ENCODE results near the gene DHX30. TPM values are rescaled to one million over a fixed set of nuclear protein-coding genes. Genes with fewer than 3 reads are reported as not detected.

The DHX30 gene
- total RNA-seq, 1 donor from 2014 or later: 62.0 TPM

DNA sequence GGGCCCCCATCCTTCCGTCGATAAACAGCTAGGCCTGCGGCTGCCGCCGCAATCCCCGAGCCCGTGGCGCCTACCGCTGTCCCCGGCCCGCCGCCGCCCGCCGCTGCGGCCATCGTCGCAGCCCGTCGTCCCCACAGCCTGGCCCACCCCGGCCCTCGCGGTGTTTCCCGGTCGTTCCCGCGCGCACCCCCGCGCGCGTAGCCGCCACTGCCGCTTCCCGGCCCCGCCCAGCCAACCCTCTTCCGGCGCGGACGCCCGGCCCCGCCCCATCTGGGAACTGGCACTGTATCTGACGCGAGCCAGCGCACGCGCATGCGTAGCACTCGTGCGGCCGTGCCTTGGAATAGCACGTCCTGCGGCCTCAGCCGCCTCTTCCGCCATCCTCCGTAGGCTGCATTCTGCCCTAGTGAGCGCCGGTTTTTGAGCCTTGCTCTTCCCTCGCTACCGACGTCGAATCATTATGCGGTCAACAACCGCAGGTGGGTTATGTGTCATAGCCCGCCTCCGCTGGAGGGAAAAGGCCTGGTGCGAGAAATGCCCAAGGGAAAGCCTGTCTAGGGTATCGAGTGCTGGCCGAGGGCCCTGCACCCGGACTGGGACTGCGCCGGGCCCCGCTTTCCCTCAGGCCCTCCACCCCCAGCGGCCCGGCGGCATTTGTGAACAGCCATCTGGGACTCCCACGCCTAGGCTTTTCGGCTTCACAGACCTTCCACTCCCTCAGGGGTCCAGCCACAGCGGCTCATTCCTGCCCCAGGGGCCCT lies 21.1 kb upstream of the DHX30 start, which contains the start of gene SMARCC1:
Gene SMARCC1 (minus strand): TSS at position 209 of the 761 bp plus-strand sequence. CDS start 96 bp downstream, at position 113.
- H3K27me3 ChIP-seq: no peaks in the 10 kb centered on the region
- peaks cover 29% of the 10 kb centered on the region for H3K4me1 ChIP-seq
- intact Hi-C loops (cut with DNase I): no loop called here
- peak; percentile 99 for DNase-seq
- H3K9me3 ChIP-seq: no peaks in the 10 kb centered on the region
- H3K4me3 ChIP-seq: peak within 1 kb of the TSS; percentile 82
- TF ChIP-seq, protein P1, sequence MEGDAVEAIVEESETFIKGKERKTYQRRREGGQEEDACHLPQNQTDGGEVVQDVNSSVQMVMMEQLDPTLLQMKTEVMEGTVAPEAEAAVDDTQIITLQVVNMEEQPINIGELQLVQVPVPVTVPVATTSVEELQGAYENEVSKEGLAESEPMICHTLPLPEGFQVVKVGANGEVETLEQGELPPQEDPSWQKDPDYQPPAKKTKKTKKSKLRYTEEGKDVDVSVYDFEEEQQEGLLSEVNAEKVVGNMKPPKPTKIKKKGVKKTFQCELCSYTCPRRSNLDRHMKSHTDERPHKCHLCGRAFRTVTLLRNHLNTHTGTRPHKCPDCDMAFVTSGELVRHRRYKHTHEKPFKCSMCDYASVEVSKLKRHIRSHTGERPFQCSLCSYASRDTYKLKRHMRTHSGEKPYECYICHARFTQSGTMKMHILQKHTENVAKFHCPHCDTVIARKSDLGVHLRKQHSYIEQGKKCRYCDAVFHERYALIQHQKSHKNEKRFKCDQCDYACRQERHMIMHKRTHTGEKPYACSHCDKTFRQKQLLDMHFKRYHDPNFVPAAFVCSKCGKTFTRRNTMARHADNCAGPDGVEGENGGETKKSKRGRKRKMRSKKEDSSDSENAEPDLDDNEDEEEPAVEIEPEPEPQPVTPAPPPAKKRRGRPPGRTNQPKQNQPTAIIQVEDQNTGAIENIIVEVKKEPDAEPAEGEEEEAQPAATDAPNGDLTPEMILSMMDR (IDR thresholded peaks at IDR 0.05): peak; percentile 13
- peak within 1 kb of the TSS; percentile 99 for H3K27ac ChIP-seq
- peak; percentile 98 for ATAC-seq
- no peaks in the 10 kb centered on the region for H3K36me3 ChIP-seq

DNA sequence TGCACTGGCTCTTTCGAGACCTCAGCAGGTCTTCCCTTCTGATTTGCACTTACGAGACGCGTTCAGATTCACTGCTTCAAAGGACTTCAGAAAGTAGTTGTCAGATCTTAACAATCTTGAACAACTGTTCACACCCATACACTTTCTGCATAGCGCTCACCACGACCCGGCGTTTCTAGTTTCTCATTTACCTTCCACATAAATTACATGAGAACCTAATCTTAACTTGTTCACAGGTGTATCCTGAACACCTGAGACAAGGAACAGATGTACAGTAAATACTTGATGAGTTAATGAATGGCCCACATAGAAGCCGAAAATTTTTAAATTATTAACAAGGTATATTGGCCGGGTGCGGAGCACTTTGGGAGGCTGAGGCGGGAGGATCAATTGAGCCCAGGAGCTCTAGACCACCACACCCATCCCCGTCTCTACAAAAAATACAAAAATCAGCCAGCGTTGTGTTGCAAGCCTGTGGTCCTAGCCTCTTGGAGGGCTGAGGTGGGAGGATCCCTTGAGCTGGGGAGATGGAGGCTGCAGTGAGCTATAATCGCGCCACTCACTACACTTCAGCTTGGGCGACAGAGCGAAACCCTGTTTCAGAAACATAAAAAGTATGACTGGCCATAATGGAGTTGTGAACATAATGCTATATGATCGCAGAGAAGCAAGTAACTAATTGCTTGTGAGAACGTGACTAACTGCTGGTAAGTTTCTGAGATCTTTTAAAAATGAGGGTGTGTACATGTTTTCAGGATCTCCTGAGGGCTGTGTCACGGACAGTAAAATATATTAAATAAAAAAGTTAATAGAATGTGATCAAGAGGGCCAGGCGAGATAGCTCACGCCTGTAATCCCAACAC lies 20.3 kb upstream of the DHX30 start:
- DNase-seq (no peak), ATAC-seq (no peak)
- intact Hi-C loops (cut with DNase I): no loop called here
- Histone ChIP-seq H3K4me1 (peaks cover 29% of the 10 kb centered on the region), H3K4me3 (peak overlapping the region; percentile 82), H3K27ac (peak overlapping the region; percentile 99), H3K36me3 (no peaks in the 10 kb centered on the region), H3K9me3 (no peaks in the 10 kb centered on the region), H3K27me3 (no peaks in the 10 kb centered on the region)
- TF ChIP-seq, protein P1 (IDR thresholded peaks at IDR 0.05): no peak

DNA sequence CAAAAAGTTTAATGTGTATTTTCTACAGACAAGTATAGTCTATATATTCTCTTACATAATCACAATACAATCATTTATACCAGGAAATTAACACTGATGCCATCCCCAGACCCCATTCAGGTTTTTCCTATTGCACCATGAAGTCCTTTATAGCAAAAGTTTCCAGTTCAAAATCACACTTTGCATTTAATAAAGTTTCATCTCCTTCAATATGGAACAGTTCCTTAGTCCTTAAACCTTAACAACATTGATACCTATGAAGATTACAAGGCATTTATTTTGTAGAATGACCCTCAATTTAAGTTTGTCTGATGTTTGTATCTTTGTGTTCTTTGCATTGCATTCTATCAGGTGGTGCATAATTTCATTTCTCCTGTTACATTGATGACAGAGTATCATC lies 19.3 kb upstream of the DHX30 start:
- Histone ChIP-seq H3K36me3 (no peaks in the 10 kb centered on the region), H3K27ac (no peak overlapping the region), H3K4me1 (peaks cover 24% of the 10 kb centered on the region), H3K9me3 (no peaks in the 10 kb centered on the region), H3K27me3 (no peaks in the 10 kb centered on the region), H3K4me3 (no peak overlapping the region)
- TF ChIP-seq, protein P1 (IDR thresholded peaks at IDR 0.05): no peak
- DNase-seq: no peak
- no peak for ATAC-seq
- intact Hi-C loops (cut with DNase I): no loop called here

DNA sequence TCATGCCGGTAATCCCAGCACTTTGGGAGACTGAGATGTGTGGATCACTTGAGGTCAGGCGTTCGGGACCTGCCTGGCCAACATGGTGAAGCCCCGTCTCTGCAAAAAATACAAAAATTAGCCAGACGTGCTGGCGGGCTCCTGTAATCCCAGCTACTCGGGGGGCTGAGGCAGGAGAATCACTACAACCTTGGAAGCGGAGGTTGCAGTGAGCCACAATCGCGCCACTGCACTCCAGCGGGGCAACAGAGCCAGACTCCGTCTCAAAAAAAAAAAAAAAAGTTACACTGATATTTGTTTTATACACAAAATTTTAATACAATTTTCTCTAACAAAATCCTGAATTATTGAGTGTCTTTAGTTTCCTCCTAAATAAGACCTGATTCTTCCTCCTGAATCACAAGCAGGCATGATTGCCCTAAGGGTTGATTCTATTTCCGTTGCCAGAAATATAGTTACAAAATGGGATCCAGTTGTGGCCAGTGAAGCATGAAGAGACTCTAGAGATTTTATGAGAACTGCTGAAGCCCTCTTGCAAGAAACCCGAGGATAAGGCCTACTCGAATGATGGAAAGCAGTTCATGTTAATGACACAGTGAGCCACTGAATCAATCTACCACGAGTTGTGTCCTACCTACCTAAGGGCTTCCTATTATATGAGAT lies 11.6 kb upstream of the DHX30 start:
- Histone ChIP-seq H3K4me1 (no peaks in the 10 kb centered on the region), H3K36me3 (no peaks in the 10 kb centered on the region), H3K4me3 (no peak overlapping the region), H3K27ac (no peak overlapping the region), H3K9me3 (no peaks in the 10 kb centered on the region), H3K27me3 (no peaks in the 10 kb centered on the region)
- ATAC-seq (no peak), DNase-seq (no peak)
- intact Hi-C loops (cut with DNase I): loop anchor here (5.0 kb wide), 1 partner anchor 274 kb away; no protein-coding TSS in a partner anchor
- TF ChIP-seq, protein P1 (IDR thresholded peaks at IDR 0.05): no peak

DNA sequence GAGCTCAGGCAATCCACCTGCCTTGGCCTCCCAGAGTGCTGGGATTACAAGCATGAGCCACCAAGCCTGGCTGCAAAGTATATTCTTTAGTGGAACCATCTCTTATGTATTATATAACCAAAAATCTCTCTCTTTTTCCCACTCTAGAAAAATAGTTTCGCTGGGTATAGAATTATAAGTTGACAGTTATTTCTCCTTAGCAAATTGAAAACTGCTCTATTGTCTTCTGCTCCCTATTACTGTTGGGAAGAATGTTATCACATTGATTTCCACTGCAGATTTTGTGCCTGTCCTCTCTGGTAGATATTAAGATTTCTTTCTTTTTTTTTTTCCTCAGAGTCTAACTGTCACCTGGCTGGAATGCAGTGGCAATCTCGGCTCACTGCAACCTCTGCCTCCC lies 10.2 kb upstream of the DHX30 start:
- Histone ChIP-seq H3K4me1 (no peaks in the 10 kb centered on the region), H3K9me3 (no peaks in the 10 kb centered on the region), H3K27me3 (no peaks in the 10 kb centered on the region), H3K4me3 (no peak overlapping the region), H3K27ac (no peak overlapping the region), H3K36me3 (no peaks in the 10 kb centered on the region)
- intact Hi-C loops (cut with DNase I): loop anchor here (5.0 kb wide), 1 partner anchor 275 kb away; no protein-coding TSS in a partner anchor
- no peak for DNase-seq
- TF ChIP-seq, protein P1 (IDR thresholded peaks at IDR 0.05): no peak
- ATAC-seq: no peak
